Adrenal gland (tissue), 5 donors: Measurements from ENCODE around the gene TNFSF9.

Experiments
- CTCF ChIP-seq, 6 experiments: fragments of 450-650 bp in 4 of 6; fragments of 200-600 bp in 2 of 6; sonication (generic) in 1 of 6; IDR thresholded peaks; 1 replicate in 5 of 6; 2 replicates in 1 of 6; pipeline versions ENCODE4 v1.5.1 to v1.8.0; 2016 to 2021; ENCODE audit warnings: antibody characterized with exemption in 6 of 6, mild to moderate bottlenecking in 2 of 6, moderate library complexity in 1 of 6
- POLR2A ChIP-seq, 2 donors: fragments of 450-650 bp; IDR thresholded peaks; one replicate each; pipeline ENCODE4 v1.6.1; 2017; ENCODE audit warnings: antibody characterized with exemption in 2 of 2, mild to moderate bottlenecking in 2 of 2, moderate library complexity in 1 of 2
- donor health status: DM: no; HTN: no; CAD: no.

DNA sequence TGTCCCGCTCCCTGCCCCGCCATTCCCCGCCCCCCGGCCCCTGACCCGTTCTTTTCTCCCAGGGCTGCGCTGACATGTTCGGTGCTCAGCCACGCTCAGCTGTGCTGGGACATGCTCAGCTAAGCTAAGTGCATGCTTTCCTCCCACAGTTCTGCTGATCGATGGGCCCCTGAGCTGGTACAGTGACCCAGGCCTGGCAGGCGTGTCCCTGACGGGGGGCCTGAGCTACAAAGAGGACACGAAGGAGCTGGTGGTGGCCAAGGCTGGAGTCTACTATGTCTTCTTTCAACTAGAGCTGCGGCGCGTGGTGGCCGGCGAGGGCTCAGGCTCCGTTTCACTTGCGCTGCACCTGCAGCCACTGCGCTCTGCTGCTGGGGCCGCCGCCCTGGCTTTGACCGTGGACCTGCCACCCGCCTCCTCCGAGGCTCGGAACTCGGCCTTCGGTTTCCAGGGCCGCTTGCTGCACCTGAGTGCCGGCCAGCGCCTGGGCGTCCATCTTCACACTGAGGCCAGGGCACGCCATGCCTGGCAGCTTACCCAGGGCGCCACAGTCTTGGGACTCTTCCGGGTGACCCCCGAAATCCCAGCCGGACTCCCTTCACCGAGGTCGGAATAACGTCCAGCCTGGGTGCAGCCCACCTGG lies 3.7 kb downstream of the TNFSF9 start:
- TF ChIP-seq POLR2A (IDR thresholded peaks at IDR 0.05) (no peak), CTCF (IDR thresholded peaks at IDR 0.05) (no peak)
